HG03135 (cell line): ENCODE measurements around the gene RPS3.
A peak's percentile ranks its signal among the peaks of the same experiment; 100 is the strongest.
"Not testable (repeated sequence)": the region's sequence is repeated elsewhere in the genome, so short reads cannot be mapped to it uniquely, and the experiment has no call there.

Experiments
- ATAC-seq: cut with Tn5 transposase; IDR thresholded peaks from one replicate; pipeline ENCODE4 v1.9.1; 2021; ENCODE audit warnings: mild to moderate bottlenecking, moderate library complexity; ENCODE audit not compliant: unreplicated experiment

Gene RPS3

DNA sequence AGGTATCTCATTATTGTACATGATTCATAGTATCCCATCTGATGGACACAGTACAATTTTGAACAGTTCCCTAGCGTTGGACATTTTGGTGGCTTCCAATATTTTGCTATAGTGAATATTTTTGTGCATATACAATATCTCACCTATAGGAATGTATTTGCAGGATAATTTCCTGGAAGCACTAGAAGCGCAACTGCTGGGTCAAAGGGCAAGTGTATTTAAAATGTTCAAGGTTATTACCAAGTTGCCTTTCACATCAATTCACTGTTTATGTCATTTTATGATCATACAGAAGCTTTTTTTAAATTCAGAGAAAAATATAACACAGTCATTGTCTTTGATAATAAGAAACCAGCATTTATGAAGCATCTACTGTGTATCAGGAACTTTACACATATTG lies 19.1 kb upstream of the RPS3 start:
- ATAC-seq: no peak

DNA sequence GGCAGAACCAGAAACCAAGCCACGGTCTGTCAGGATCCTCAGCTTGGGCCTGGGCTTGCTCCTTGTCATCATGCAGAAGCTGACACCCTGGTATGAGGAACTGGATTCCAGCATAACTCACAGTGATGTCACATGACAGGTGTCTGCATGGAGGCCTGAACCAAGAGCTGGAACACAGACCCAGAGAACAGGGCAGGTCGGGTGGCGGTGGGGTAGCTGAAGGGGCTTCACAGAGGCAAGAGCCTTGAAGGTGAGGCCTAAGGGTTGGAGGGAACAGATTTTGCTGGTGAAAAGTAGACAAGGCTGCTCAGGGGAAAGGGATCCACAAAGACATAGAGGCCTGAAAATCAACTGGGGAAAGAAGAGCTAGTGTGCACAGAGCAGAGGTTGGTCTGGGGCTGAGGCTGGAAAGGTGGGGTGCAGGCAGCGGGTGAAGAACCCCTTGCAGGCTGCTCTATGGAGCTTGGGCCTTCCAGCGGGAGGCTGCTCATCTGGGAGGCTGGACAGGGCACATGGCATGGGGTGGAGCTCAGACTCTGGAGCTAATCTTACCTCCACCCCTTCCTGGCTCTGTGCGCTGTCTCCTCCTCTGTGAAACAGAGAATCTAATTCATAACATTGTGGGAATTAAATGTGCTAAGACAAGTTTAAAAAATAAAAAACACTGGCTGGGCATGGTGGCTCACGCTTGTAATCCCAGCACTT lies 18.4 kb upstream of the RPS3 start:
- no peak for ATAC-seq

DNA sequence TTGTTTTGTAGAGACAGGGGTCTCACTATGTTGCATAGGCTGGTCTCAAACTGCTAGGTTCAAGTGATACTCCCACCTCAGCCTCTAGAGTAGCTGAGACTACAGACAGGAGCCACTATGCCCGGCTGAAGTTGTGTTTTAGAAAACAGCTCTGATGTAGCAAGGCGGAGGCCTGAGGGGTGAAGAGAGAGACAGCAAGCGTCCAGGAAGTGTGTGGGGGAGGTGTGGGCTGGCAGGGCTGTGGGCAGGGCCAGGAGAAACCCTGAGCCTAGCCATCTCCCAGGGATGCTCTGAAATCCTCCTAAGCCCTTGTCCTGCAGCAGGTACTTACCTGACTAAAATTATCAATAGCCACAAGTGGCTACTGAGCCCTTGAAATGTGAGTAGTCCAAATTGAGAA lies 16.1 kb upstream of the RPS3 start:
- no peak for ATAC-seq

DNA sequence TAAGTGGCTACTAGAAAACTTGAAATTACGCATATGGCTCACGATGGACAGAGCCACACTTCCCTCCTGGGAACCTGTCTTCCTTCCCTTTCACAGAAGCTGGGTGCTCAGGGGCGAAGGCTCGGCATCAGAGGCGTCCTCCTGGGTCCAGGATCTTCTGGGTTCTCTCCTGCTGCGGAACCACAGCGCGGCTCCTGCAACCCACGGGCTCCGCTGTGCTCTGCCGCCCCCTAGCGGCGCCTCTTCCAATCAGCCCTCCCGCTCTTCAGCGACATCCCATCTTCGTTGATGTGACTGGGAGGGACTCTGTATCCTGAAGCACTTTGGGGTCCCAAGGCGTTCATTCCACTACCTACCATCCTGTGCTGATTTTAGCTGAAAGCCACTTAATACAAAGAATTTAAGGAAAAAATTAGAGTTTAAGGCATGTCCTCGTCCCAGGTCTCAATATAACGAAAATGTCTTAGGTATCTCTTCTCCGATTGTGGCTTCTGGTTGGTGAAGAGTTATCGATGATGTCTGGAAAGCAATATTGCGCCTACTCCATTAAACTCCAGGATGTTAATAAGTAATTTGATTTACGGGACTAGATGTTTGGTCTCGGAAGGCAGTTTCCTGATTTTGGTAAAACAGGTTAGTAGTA lies 14.8 kb upstream of the RPS3 start:
- no peak for ATAC-seq

DNA sequence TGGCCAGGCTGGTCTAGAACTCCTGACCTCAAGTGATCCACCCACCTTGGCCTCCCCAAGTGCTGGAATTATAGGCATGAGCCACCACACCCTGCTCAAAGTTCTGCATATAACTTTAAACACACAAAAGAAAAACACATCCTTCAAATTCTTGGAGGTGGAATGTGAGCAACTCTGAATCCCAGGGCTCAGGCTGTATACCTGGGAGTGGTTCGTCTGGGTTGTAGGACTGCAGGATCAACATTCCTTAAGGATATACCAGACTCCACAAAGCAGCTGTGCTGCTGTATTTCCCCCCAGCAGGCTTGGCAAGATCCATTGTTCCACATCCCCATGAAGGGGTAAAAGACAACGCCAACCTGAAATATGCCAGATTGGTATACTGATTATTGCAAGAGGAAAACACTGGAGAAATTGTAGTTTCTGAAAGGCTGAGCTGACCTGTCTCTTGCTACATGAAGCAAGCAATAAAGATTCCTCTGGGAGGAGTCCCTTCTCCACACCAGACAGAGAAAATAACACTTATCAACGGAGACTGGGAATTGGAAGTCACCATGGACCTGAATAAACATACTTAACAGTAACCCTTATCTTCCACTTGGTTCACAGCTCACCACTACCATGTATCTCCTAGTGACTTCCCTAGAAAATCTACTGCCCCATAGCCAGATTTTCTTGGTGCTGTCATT lies 12.2 kb upstream of the RPS3 start:
- ATAC-seq: no peak

DNA sequence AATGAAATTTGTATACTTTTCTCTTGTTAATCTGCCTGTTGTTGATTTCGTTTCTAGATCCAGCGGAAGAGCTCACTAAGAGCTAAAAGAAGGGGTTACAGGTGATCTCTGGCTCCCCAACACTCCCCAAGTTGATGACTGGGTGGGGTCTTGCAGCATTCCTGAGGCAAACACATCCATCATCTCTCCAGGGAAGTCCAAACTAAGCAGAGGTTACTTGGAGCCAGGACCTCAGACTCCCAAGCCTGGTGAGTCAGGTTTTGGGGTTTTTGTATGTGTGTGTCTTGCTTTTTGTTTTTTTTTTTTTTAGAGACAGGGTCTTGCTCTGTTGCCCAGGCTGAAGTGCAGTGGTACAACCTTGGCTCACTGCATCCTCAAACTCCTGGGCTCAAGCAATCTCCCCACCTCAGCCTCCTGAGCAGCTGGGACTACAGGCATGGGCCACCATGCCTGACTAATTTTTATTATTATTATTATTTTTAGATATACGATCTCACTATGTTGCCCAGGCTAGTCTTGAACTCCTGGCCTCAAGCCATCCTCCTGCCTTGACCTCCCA lies 11.5 kb upstream of the RPS3 start:
- ATAC-seq: no peak

DNA sequence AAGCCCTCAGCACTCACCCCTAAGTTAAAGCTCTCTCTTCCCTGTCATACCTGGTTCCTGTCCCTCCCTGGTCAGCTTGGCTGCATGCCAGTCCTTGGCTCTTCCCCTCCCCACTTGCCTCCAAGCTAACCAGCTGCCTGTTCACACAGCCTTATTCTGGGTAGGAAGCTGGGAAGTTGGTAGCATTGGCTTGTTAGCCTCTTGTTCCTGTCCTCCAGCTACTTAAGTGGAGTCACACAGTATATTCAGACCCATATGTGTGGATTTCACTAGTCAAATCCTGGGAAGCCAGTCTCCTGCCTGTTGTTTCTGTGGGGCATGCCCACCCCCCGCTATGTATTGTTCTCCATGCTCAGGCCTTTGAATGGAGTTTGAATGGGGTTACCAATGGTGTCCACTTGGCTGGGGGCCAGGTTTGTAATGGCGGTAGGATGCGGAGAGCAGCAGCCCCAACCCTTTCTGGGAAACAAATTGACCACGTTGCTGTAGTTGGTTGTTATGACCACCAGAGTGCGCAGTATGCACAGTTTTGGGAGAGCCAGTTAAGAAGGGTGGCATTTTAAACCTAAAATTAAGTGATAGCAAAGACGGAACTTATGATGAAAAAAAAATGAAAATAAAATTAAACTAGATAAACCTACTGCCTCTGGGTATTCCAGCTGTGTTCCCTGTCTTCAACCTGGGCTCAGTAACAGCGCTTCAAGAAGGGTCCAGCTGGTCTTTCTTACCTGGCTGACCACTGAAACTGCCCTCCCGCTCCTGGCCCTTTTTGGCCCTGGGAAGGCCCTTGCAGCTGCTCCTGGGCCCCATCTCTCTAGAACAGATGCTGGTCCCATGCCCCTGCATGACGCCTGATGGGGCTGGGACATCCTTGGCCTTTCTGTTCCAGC lies 10.7 kb upstream of the RPS3 start:
- no peak for ATAC-seq

DNA sequence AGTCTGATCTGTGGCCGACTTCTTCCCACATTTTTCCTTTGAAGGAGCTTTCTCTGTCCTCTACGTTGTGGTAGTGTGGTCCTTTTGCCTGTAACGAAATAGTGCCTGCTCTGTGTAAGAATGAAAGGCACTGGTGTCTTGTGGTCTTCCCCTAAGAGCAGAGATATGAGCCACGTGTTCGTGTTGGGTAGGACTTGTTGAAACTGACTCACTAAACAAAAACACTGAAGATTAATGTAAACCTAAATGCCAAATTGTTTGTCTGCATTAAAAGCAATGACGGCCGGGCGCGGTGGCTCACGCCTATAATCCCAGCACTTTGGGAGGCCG lies 10.1 kb upstream of the RPS3 start:
- no peak for ATAC-seq

DNA sequence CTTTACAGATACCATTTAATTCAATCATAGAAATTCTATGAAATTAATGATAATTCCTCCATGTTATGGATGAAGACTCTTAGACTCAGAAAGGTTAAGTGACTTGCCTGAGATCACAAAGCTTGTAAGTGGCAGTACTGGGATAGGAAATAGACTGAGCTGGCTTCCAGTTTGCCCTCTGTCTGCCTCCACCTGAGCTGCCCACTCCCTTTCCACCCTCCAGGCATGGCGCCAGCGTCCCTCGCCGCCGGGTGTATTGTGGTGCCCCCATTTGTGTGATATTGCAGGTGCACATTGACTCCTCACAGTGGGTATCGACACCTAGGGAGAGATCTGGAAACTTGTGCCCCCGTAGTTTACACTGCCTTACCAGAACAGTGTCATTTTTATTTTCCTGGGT lies 9.4 kb upstream of the RPS3 start:
- ATAC-seq: no peak

DNA sequence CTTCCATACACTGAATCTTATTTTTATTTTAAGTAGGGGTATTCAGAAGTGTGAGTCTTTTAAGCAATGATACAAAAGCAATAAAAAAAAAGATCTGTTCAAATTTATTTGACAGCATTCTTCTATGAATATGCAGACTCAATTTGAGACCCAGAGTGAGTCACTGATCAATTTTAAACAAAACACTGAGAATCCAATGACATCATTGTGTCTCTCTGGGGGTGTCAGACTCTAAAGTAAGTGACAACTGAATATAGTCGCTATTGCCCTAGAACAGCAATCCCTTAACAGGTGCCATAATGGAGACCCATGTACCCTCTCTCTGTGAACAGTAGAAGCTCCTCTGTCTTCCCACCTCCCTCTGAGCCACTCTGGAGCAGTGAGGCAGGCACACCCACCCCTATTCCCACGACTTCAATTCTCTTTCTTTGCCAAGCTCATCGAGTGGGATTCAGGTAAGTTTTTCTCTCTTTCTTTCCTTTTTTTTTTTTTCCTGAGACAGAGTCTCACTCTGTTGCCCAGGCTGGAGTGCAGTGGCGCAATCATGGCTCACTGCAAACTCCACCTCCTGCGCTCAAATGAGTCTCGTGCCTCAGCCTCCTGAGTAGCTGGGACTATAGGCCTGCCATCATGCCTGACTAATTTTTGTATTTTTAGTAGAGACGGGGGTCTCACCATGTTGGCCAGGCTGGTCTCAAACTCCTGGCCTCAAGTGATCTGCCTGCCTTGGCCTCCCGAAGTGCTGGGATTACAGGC lies 5.1 kb upstream of the RPS3 start:
- no peak for ATAC-seq

DNA sequence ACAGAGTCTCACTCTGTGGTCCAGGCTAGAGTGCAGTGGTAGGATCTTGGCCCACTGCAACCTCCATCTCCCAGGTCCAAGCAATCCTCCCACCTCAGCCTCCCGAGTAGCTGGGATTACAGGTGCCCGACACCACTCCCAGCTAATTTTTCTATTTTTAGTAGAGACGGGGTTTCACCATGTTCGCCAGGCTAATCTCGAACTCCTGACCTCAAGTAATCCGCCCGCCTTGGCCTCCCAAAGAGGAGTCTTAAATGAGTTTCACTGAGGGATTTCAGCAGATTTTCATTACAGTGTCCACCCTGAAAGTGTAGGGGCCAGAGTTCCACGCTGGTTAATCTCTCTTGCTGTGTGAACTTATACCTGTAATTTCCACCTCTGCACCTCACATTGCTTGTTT lies 412 bp upstream of the RPS3 start:
- ATAC-seq: no peak

DNA sequence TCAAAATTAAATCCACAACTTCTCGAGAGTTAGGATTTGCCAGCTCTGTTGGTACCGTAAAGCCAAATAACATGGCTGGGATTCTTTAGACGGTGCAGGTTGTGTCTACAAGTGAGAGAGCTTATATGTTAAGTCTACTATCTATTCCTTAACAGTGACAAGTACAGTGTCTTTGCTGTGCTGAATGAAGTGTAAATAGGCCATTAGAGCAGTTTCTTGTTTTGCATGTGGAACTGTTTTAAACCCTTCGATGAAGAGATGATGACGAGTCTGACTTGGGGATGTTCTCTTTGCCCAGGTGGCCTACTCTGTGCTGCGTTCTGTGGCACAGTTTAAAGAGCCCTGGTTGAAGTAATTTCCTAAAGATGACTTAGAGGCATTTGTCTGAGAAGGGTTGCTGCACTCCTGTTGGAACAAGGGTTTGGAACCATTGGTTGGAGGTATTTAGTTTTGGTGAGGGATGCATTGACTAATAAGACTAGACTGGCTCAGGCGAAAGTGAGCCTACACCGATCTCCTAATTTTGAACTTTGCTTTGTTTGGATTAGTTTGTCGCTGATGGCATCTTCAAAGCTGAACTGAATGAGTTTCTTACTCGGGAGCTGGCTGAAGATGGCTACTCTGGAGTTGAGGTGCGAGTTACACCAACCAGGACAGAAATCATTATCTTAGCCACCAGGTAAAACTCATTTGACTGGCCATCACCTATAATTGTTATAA lies 988 bp downstream of the RPS3 start:
- peak; percentile 7 for ATAC-seq

DNA sequence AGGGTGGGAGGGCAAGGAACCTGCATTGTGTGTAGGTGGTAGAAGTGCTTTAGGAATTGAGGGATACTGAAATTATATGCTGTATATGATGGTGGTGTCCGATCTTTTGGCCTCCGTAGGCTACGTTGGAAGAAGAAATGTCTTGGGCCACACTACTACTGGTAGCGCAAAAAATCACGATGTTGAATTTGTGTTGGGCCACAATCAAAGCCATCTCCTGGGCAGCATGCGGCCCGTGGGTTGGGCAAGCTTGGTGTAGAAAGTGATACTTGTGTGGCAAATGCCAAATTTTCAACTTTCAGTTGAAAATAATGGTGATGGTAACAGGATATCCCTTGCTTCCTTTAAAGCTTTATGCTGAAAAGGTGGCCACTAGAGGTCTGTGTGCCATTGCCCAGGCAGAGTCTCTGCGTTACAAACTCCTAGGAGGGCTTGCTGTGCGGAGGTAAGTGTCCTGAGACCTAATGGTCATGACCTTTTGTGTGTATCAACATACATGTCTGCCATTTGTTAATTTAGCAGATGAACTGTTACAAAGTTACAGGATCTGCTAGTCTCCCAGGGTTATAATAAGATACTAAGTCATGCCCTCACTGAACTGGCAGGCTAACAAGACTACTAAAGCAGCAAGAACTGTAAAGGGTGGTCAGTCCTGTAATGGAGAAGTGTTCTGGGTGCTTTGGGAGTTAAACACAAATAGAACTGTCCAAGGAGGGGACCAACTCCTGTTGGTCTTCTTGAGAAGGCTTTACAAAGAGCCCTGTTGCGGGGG lies 2.9 kb downstream of the RPS3 start:
- ATAC-seq: no peak

DNA sequence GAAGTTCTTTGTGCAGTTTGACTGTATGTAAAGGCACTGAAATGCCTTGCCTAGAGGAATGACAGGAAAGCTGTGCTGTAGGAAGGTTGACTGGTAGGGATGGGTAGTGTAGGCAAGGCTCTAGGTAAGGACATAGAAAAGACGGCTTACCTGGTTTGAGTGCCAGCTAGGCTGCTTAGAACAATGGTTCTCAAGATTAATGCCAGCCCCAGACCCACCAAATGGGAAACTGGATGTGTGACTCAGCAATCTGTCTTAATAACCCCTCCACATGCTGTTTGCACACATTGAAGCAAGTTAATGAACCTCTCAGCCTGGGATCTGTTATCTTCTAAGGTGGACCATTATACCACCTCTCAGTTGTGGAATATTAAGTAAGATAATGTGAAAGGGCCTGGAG lies 3.7 kb downstream of the RPS3 start:
- ATAC-seq: no peak

DNA sequence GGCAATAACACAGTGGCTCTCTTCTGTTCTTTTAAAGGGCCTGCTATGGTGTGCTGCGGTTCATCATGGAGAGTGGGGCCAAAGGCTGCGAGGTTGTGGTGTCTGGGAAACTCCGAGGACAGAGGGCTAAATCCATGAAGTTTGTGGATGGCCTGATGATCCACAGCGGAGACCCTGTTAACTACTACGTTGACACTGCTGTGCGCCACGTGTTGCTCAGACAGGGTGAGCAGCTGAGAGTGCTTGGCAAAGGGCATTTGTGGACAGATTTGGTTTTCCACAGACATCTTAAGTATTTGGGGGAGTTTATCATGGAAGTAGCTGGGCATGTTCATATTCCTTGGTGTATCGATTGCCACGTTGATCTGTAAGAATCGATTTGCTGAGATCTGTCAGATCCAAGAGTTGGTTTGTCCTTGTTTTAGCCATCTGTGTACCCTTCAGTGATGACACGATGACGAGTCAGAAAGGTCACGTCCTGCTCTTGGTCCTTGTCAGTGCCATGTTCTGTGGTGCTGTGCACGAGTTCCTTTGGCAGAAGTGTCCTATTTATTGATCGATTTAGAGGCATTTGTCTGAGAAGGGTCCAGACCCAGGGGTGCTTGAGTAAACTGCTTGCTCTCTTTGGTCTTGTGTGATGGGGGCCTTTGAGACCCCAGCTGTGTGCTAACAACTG lies 4.8 kb downstream of the RPS3 start:
- no peak for ATAC-seq

DNA sequence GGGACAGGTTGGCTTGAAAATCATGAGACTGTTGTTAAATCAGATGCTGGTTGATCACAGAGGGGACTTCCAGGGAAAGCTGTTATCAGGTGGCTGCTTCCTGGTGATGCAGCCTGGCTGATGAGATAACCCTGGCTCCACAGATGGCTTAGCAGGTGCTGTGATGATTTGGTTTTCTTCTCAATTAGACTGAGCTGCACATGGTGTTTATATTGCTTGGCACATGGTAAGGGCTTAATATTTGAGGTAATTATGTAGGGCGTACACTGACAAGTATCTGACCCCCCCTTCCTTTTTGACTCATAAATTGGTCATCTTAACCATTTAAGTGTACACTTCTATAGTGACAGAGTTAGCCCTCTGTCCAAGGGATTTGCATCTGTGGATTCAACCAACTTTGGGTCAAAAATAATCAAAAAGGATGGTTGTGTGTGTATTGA lies 7.0 kb downstream of the RPS3 start:
- ATAC-seq: no peak

DNA sequence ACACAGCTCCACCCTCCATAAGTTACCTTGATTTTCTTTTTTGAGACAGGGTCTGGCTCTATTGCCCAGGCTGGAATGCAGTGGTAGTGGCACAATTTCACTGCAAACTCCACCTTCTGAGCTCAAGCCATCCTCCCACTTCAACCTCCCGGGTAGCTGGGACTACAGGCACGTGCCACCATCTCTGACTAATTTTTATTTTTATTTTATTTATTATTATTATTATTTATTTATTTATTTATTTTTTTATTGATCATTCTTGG lies 9.6 kb downstream of the RPS3 start:
- ATAC-seq: no peak

DNA sequence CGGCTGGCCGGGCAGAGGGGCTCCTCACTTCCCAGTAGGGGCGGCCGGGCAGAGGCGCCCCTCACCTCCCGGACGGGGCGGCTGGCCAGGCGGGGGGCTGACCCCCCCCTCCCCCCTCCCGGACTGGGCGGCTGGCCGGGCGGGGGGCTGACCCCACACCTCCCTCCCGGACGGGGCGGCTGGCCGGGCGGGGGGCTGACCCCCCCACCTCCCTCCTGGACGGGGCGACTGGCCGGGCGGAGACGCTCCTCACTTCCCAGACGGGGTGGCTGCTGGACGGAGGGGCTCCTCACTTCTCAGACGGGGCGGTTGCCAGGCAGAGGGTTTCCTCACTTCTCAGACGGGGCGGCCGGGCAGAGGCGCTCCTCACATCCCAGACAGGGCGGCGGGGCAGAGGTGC lies 10.7 kb downstream of the RPS3 start:
- not testable (repeated sequence) for ATAC-seq

DNA sequence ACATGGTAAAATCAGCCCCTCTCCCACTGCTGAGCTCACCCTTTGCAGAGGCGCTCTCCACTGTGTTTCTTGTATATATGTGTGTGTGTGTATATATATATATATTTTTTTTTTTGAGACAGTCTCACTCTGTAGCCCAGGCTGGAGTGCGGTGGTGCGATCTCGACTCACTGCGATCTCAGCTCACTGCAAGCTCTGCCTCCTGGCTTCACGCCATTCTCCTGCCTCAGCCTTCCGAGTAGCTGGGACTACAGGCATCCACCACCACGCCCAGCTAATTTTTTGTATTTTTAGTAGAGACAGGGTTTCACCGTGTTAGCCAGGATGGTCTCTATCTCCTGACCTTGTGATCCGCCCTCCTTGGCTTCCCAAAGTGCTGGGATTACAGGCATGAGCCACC lies 13.8 kb downstream of the RPS3 start:
- not testable (repeated sequence) for ATAC-seq
